ENCODE measurements around the gene DCP1A. TPM values are rescaled to one million over a fixed set of nuclear protein-coding genes. Genes with fewer than 3 reads are reported as not detected.
"Not testable (repeated sequence)": the region's sequence is repeated elsewhere in the genome, so short reads cannot be mapped to it uniquely, and the experiment has no call there.

Gene DCP1A
- total RNA-seq, 1 donor from 2014 or later, result 17.3 TPM

DNA sequence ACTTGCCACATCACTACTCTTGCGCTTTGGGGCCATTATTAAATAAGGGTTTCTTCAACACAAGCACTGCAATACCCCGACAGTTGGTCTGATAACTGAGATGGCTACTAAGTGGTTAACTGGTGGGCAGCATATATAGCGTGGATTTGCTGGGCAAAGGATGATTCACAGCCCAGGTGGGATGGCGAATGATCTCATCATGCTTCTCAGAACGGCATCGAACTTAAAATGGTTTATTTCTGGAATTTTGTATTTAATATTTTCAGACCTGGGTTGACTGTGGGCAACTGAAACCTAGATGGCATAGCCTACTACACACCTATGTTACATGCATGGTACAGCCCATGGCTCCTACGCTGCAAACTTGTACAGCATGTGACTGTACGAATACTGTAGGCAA is 64.8 kb downstream of the DCP1A start:
- Histone ChIP-seq H3K27me3 (ENCODE audit: low read depth) (no peaks in the 10 kb centered on the region), H3K4me3 (no peak overlapping the region), H3K4me1 (no peaks in the 10 kb centered on the region), H3K9me3 (replicated peaks) (no peaks in the 10 kb centered on the region), H3K27ac (replicated peaks) (no peak overlapping the region), H3K36me3 (peaks cover 43% of the 10 kb centered on the region)
- TF ChIP-seq, protein P1, sequence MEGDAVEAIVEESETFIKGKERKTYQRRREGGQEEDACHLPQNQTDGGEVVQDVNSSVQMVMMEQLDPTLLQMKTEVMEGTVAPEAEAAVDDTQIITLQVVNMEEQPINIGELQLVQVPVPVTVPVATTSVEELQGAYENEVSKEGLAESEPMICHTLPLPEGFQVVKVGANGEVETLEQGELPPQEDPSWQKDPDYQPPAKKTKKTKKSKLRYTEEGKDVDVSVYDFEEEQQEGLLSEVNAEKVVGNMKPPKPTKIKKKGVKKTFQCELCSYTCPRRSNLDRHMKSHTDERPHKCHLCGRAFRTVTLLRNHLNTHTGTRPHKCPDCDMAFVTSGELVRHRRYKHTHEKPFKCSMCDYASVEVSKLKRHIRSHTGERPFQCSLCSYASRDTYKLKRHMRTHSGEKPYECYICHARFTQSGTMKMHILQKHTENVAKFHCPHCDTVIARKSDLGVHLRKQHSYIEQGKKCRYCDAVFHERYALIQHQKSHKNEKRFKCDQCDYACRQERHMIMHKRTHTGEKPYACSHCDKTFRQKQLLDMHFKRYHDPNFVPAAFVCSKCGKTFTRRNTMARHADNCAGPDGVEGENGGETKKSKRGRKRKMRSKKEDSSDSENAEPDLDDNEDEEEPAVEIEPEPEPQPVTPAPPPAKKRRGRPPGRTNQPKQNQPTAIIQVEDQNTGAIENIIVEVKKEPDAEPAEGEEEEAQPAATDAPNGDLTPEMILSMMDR (IDR thresholded peaks at IDR 0.05; ENCODE audit: borderline replicate concordance), result no peak
- DNase-seq, result no peak
- intact Hi-C loops (cut with micrococcal nuclease), result no loop called here

DNA sequence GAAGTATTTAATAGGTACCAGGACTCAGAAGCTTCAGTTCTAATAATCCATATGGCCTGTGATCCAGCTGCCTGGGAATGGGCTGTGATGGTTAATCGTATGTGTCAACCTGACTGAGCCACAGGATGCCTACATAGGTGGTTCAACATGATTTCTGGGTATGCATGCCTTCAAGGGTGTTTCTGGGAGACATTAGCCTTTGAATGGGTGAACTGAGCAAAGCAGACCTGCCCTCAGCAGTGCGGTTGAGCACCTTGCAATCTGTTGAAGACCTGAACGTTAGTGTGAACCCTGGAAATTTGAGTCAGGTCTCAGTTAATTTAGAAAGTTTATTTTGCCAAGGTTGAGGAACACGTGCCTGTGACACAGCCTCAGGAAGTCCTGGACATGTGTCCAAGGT is 68.7 kb downstream of the DCP1A start:
- Histone ChIP-seq H3K4me1 (no peaks in the 10 kb centered on the region), H3K36me3 (peaks cover 8% of the 10 kb centered on the region), H3K9me3 (replicated peaks) (no peaks in the 10 kb centered on the region), H3K4me3 (no peak overlapping the region), H3K27ac (replicated peaks) (no peak overlapping the region), H3K27me3 (ENCODE audit: low read depth) (no peaks in the 10 kb centered on the region)
- TF ChIP-seq, protein P1 (IDR thresholded peaks at IDR 0.05; ENCODE audit: borderline replicate concordance), result no peak
- DNase-seq, result no peak
- intact Hi-C loops (cut with micrococcal nuclease), result no loop called here

DNA sequence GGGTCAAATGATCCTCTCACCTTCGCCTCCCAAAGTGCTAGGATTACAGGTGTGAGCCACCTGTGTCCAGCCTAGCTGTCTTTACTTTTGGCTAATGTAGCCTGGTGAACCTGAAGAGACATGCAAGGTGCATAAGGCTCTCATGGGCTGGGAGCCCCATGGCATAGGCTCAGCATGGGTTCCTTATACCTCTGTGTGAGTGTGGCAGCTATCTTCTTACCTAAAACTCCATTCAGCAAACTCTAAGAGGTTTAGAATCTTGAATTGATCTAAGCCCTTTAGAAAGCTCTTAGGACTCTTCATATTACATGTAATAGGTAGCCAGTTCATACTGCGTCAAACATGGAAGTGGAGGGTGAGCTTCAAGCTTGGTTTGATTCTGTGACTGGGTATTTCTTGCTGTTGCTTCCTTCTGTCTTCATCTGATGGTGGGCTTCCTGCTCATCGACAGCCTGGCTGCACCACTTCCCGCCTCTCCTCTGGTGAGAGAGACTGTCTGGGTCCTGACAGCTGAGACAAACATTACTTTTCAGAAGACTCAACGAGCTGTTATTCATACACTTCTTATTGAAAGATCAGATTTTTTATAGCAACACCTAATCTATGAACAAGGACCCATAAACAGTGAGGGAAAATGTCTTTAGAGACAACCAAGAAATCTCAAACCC is 72.3 kb downstream of the DCP1A start:
- Histone ChIP-seq H3K9me3 (replicated peaks) (no peaks in the 10 kb centered on the region), H3K4me3 (no peak overlapping the region), H3K27ac (replicated peaks) (no peak overlapping the region), H3K4me1 (peaks cover 12% of the 10 kb centered on the region), H3K27me3 (ENCODE audit: low read depth) (no peaks in the 10 kb centered on the region), H3K36me3 (no peaks in the 10 kb centered on the region)
- no peak for DNase-seq
- TF ChIP-seq, protein P1 (IDR thresholded peaks at IDR 0.05; ENCODE audit: borderline replicate concordance), result no peak
- intact Hi-C loops (cut with micrococcal nuclease), result no loop called here

DNA sequence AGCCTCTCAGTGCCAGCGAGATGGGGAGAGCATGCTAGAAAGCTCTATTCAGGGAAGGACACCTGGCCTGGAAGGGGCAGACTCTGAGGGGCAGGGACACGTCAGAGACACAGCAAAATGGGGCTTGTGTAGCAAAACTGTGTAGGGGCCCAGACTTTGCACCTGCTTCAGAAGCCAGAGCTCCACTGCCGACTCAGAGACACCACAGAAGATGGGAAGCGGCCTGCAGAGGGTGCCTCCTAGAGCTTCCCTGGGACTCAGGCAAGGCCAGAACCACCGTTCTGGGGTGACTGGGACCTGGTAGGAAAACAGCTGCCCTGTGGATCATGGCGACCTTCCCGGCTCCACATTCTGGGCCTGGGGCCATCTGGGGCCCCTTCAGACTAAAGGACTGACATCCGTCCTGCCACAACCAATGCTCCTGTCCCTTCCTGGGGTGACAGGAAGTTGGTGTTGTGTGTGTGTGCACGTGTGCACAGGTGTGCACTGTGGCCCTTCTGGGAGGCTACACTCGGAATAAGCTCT is 74.1 kb downstream of the DCP1A start:
- intact Hi-C loops (cut with micrococcal nuclease), result no loop called here
- TF ChIP-seq, protein P1 (IDR thresholded peaks at IDR 0.05; ENCODE audit: borderline replicate concordance), result no peak
- H3K27me3 ChIP-seq (ENCODE audit: low read depth), result no peaks in the 10 kb centered on the region
- no peaks in the 10 kb centered on the region for H3K36me3 ChIP-seq
- no peaks in the 10 kb centered on the region for H3K9me3 ChIP-seq (replicated peaks)
- peaks cover 20% of the 10 kb centered on the region for H3K4me1 ChIP-seq
- H3K4me3 ChIP-seq, result no peak overlapping the region
- no peak for DNase-seq
- no peak overlapping the region for H3K27ac ChIP-seq (replicated peaks)

DNA sequence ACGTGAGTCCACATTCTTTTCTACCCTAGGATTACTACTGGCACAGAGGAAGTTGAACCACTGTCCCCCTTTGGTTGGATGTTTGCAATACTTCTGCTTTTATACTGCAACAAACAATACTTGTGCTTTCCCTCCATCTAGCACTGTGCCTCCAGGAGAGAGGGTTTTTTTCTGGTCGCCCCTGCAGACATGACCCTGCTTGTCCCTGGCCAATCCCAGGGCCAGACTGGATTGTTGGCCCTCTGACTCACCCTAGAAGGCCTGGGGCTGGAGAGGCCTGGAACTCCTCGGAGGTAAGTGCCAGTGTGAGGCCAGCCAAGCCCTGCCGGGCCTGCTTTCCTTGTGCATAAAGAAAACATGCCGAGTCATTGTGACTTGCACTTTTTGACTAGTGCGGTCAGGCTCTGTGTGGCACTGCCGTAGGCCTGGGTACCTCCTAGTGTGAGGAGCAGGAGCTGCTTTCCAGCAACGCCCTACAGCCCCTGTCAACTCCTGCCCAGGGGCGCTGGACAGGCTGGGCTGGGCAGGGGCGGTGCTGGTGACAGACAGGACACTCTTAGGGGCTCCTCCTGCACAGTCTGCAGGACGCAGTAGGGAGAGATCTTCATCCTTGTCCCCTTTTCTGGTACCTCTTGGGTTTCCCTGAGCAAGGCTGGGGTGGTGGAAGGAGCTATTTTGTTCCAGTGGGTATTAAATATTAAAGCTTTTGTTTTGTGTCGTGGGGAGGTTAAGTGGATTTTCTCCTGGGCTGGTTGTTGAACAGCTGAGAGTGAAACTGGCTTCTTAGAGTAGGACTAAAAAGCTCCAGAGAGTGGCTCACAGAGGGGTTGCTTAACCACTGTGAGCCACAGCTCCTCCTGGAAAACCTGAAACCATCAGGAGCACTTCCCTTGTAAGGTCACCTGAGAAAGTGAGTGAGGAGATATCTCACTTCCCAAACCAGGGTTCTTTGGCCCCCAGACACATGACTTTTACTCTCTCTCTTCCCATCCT is 77.2 kb downstream of the DCP1A start:
- H3K4me3 ChIP-seq, result peak overlapping the region; percentile 17
- TF ChIP-seq, protein P1 (IDR thresholded peaks at IDR 0.05; ENCODE audit: borderline replicate concordance), result no peak
- intact Hi-C loops (cut with micrococcal nuclease), result no loop called here

DNA sequence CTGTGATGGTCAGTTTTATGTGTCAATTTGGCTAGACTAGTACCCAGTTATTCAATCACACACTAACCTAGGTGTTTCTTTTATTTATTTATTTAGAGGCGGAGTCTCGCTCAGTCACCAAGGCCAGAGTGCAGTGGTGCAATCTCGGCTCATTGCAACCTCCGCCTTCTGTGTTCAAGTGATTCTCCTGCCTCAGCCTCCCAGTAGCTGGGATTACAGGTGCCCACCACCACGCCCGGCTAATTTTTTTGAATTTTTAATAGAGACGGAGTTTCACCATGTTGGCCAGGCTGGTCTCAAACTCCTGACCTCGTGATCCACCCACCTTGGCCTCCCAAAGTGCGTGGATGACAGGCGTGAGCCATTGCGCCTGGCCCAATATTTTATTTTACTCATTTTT is 78.2 kb downstream of the DCP1A start:
- intact Hi-C loops (cut with micrococcal nuclease); H3K36me3 ChIP-seq; H3K4me3 ChIP-seq; H3K9me3 ChIP-seq (replicated peaks); DNase-seq; H3K27me3 ChIP-seq (ENCODE audit: low read depth): not testable (repeated sequence)
- peaks cover 27% of the 10 kb centered on the region for H3K4me1 ChIP-seq
- peak overlapping the region; percentile 93 for H3K27ac ChIP-seq (replicated peaks)

More for the DNA sequence above, 77.2 kb downstream of the DCP1A start:
- Histone ChIP-seq H3K27ac (replicated peaks) (peak overlapping the region; percentile 93), H3K4me1 (peaks cover 22% of the 10 kb centered on the region), H3K9me3 (replicated peaks) (no peaks in the 10 kb centered on the region), H3K27me3 (ENCODE audit: low read depth) (no peaks in the 10 kb centered on the region), H3K36me3 (no peaks in the 10 kb centered on the region)
- DNase-seq, result peak; percentile 80
